Measurements from ENCODE around the gene PTOV1. TPM values are rescaled to one million over a fixed set of nuclear protein-coding genes. Genes with fewer than 3 reads are reported as not detected.
"Not testable (repeated sequence)": the region's sequence is repeated elsewhere in the genome, so short reads cannot be mapped to it uniquely, and the experiment has no call there.

Gene PTOV1
- total and polyA plus RNA-seq, 2 of the 8 experiments (the other 6 are each of a cell fraction or from before 2014, with no cell fraction given), result 147 to 251 TPM

DNA sequence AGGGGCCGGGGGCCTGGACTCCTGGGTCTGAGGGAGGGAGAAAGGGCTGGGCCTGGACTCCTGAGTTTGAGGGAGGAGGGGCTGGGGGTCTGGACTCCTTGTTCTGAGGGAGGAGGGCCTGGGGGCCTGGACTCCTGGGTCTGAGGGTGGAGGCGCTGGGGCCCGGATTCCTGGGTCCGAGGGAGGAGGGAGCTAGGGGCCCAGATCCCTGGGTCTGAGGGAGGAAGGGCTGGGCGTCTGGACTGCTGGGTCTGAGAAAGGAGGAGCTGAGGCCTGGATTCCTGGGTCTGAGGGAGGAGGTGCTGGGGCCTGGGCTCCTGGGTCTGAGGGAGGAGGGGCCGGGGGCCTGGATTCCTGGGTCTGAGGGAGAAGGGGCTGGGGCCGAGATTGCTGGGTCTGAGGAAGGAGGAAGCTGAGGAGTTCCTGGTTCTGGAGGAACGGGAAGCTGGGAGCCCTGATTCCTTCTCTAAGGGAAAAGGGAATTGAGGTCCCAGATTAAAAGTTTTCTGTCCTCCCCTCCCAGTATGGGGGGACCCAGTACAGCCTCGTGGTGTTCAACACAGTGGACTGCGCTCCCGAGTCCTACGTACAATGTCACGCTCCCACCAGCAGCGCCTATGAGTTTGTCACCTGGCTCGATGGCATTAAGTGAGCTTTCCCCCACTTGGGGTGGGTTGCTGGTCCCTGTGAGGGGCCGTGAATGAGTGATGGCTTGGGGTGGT is 32.1 kb upstream of the PTOV1 start (continued):
- TF ChIP-seq SAP30 (IDR thresholded peaks at IDR 0.05; ENCODE audit: insufficient read depth, insufficient replicate concordance, low read length) (no peak), SUZ12 (IDR thresholded peaks at IDR 0.05; ENCODE audit: low read length) (no peak), HDAC6 (IDR thresholded peaks at IDR 0.05; ENCODE audit: low read depth, low read length) (no peak), RNF2 (IDR thresholded peaks at IDR 0.05; ENCODE audit: borderline replicate concordance, low read depth, low read length, missing control alignments, poor library complexity, severe bottlenecking) (no peak), YY1 (IDR thresholded peaks at IDR 0.05; ENCODE audit: low read depth, low read length) (no peak), GABPA (IDR thresholded peaks at IDR 0.05; ENCODE audit: borderline replicate concordance, insufficient read depth, low read length) (no peak), POU5F1 (IDR thresholded peaks at IDR 0.05; ENCODE audit: low read depth, low read length) (no peak), CHD2 (IDR thresholded peaks at IDR 0.05; ENCODE audit: low read length) (no peak), KDM1A (IDR thresholded peaks at IDR 0.05; ENCODE audit: borderline replicate concordance, low read length) (no peak)

DNA sequence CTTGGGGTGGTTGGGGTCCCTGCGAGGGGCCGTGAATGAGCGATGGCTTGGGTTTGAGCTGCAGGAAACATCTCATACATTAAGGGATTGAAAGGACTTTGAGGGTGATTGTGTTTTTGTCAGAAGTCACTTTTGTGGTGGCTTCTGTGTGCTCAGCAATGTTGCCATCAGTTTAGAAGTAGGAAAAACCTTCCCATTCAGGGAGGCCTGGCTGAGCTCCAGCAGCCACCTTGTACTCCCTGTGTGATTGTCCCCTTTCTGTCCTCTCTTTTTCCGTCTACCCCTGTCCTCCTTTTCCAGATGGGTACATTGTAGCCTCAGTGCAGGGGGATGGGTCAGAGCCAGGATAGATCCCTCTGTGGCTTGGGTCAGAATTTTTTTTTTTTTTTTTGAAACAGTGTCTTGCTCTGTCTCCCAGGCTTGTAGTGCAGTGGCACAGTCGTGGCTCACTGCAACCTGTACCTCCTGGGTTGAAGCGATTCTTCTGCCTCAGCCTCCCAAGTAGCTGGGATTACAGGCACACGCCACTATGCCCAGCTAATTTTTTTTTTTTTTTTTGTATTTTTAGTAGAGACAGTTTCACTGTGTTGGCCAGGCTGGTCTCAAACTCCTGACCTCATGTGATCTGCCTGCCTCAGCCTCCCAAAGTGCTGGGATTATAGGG is 31.4 kb upstream of the PTOV1 start:
- not testable (repeated sequence) for H2BK5ac ChIP-seq (ENCODE audit: low read depth, low read length); H3K27me3 ChIP-seq (replicated peaks in 1 of 4; ENCODE audit: control insufficient read depth in 3 of 4, extremely low read depth in 1 of 4, insufficient read depth in 3 of 4, low read length in 3 of 4); H2BK120ac ChIP-seq (replicated peaks; ENCODE audit: low read depth, low read length); H2AFZ ChIP-seq (ENCODE audit: low read length); H3K9me3 ChIP-seq (ENCODE audit: insufficient read depth in 2 of 2, low read depth in 1 of 2, low read length in 1 of 2); H3K18ac ChIP-seq (ENCODE audit: extremely low read depth, low read length); H3K27ac ChIP-seq (ENCODE audit: low read depth, low read length); H3K14ac ChIP-seq (ENCODE audit: insufficient read length); H2AK5ac ChIP-seq (ENCODE audit: low read depth, low read length); H3K4me1 ChIP-seq (replicated peaks in 1 of 4; ENCODE audit: control insufficient read depth in 3 of 4, insufficient read depth in 4 of 4, low read length in 3 of 4); DNase-seq (ENCODE audit: low read depth in 1 of 2, low spot score in 2 of 2); H2BK15ac ChIP-seq (ENCODE audit: low read length); H3K4ac ChIP-seq (replicated peaks; ENCODE audit: insufficient read length, low read depth, low read length); H3K23me2 ChIP-seq (ENCODE audit: low read depth, low read length); H4K5ac ChIP-seq (ENCODE audit: insufficient read length, low read depth, low read length); H4K91ac ChIP-seq (replicated peaks; ENCODE audit: insufficient read length, low read length); H2BK20ac ChIP-seq (ENCODE audit: low read length); FAIRE-seq; H3K23ac ChIP-seq (ENCODE audit: insufficient read length); H2BK12ac ChIP-seq (ENCODE audit: low read depth, low read length); H4K20me1 ChIP-seq (replicated peaks in 1 of 2; ENCODE audit: control insufficient read depth in 1 of 2, insufficient read depth in 2 of 2, low read length in 2 of 2); H3K56ac ChIP-seq (replicated peaks; ENCODE audit: insufficient read length, low read depth, low read length)
- WGBS, 2 experiments (ENCODE audit: extremely low coverage in 1 of 2, insufficient coverage in 1 of 2, insufficient read length in 1 of 2, insufficient replicate concordance in 2 of 2, low coverage in 1 of 2, low lambda C conversion rate in 2 of 2, missing lambda C conversion rate in 1 of 2), result 71% methylated on average over 7 of the region's 7 CpGs; no CpG with 5 or more reads in 1 of the 2 experiments
- Histone ChIP-seq H3K79me2 (ENCODE audit: control insufficient read depth in 1 of 2, insufficient read depth in 2 of 2, low read length in 2 of 2) (peaks cover 0 to 30% of the 10 kb centered on the region in 2 experiments; a peak in 3 of 4 replicates), H4K8ac (ENCODE audit: extremely low read depth, insufficient read depth, low read length) (peak overlapping the region; percentile 4; the same call in 1 of the 2 replicates), H3K36me3 (ENCODE audit: control insufficient read depth in 2 of 4, insufficient read depth in 4 of 4, low read length in 3 of 4) (peaks cover 0 to 13% (median 4%) of the 10 kb centered on the region in 4 experiments; a peak in 5 of 8 replicates), H3K79me1 (ENCODE audit: low read depth, low read length) (peaks cover 11% of the 10 kb centered on the region), H3K9ac (replicated peaks in 1 of 4; ENCODE audit: extremely low read depth in 1 of 4, low read depth in 3 of 4, low read length in 3 of 4) (peak overlapping the region in 1 of 4 experiments; percentile 76; a peak in 4 of 7 replicates), H3K4me3 (ENCODE audit: extremely low read depth in 1 of 4, insufficient read depth in 2 of 4, low read depth in 3 of 4, low read length in 4 of 4) (peak overlapping the region; percentile 60 to 91 (median 82); a peak in 6 of 8 replicates), H3K4me2 (ENCODE audit: insufficient read depth in 1 of 2, low read depth in 2 of 2, low read length in 2 of 2) (peak overlapping the region; percentile 58 to 78; a peak in 3 of 4 replicates)
- CTCF ChIA-PET (ENCODE audit: partially characterized antibody), result interaction anchor here (0.6 to 1.8 kb wide), 7 partner anchors 10 to 273 kb away, joined by 3 to 5 read pairs (median 3); no protein-coding TSS in a partner anchor
- POLR2A ChIA-PET (ENCODE audit: partially characterized antibody), result interaction anchor here (0.6 to 2.1 kb wide), 17 partner anchors 9 to 615 kb away, joined by 3 to 19 read pairs (median 3); partner anchors contain the start of genes AKT1S1, PTOV1 and TBC1D17

Measured in H1 (cell line).